ENCODE measurements around the gene BUD23.

DNA sequence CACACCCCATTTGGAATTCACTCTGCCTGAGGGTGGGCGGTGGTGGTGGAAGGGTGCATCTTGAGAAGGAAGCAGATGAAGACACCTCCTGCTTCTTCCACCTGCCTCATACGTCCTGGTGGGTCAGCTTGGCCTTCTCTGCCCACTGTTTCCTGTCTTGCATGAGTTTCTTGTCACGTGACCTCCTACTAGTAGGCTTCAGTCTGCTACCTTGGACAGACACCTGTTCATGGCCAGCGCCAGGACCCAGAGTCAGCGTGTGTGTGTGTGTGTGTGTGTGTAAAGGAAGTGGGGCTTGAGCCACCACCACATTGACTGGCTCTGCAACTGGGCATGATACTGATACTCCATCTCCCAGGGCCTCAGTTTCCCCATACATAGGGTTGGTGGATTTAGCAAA is 32.9 kb upstream of the BUD23 start:
- TF ChIP-seq EZH2 (IDR thresholded peaks at IDR 0.05; ENCODE audit: insufficient read depth, poor library complexity, severe bottlenecking) = no peak
- no peak for TF ChIP-seq EZH2phosphoT487 (IDR thresholded peaks at IDR 0.05; ENCODE audit: insufficient read depth, low read depth)

Measured in GM23248 (cell line).